Activated naive CD8-positive, alpha-beta T cell treated with anti-CD3 and anti-CD28 coated beads for 36 hours (primary cell): Measurements from ENCODE around the gene SPATA16. TPM values are rescaled to one million over a fixed set of nuclear protein-coding genes. Genes with fewer than 3 reads are reported as not detected.
"Not testable (repeated sequence)": the region's sequence is repeated elsewhere in the genome, so short reads cannot be mapped to it uniquely, and the experiment has no call there.

Experiments
- DNase-seq: peaks from one replicate; pipeline ENCODE4 v3.0.0; 2021
- H3K27ac Mint-ChIP-seq: one replicate; pipeline ENCODE4 v1.8.0; 2022; ENCODE audit warnings: mild to moderate bottlenecking, moderate library complexity, mixed read lengths
- H3K27me3 Mint-ChIP-seq: one replicate; pipeline ENCODE4 v1.8.0; 2022; ENCODE audit warnings: mild to moderate bottlenecking, mixed read lengths
- H3K36me3 Mint-ChIP-seq: one replicate; pipeline ENCODE4 v1.8.0; 2021; ENCODE audit warnings: mild to moderate bottlenecking, mixed read lengths
- H3K4me1 Mint-ChIP-seq: one replicate; pipeline ENCODE4 v1.8.0; 2021; ENCODE audit warnings: mixed read lengths
- H3K4me3 Mint-ChIP-seq: one replicate; pipeline ENCODE4 v1.8.0; 2022; ENCODE audit warnings: mild to moderate bottlenecking, moderate library complexity, mixed read lengths
- H3K9me3 Mint-ChIP-seq: one replicate; pipeline ENCODE4 v1.8.0; 2022; ENCODE audit warnings: mixed read lengths
- total RNA-seq, 2 experiments: library from RNA; stranded (reverse); gene quantifications; one replicate each; pipeline ENCODE4 v1.2.3, GENCODE V29; 2021

The SPATA16 gene
- total RNA-seq, 2 experiments from 2014 or later = not detected

- Mint-ChIP-seq H3K9me3 (no peaks in the 10 kb centered on the region), H3K27me3 (no peaks in the 10 kb centered on the region), H3K27ac (no peak overlapping the region), H3K4me1 (no peaks in the 10 kb centered on the region), H3K4me3 (no peak overlapping the region), H3K36me3 (no peaks in the 10 kb centered on the region)
- no peak for DNase-seq
Observed at GRCh38 chr3:172915911-172916514, 225.0 kb downstream of the SPATA16 start.

- no peaks in the 10 kb centered on the region for H3K9me3 Mint-ChIP-seq
- H3K36me3 Mint-ChIP-seq = no peaks in the 10 kb centered on the region
- no peak overlapping the region for H3K27ac Mint-ChIP-seq
- no peak for DNase-seq
- no peaks in the 10 kb centered on the region for H3K4me1 Mint-ChIP-seq
- no peak overlapping the region for H3K4me3 Mint-ChIP-seq
- no peaks in the 10 kb centered on the region for H3K27me3 Mint-ChIP-seq
Observed at GRCh38 chr3:172914854-172915253, 226.2 kb downstream of the SPATA16 start.

DNA sequence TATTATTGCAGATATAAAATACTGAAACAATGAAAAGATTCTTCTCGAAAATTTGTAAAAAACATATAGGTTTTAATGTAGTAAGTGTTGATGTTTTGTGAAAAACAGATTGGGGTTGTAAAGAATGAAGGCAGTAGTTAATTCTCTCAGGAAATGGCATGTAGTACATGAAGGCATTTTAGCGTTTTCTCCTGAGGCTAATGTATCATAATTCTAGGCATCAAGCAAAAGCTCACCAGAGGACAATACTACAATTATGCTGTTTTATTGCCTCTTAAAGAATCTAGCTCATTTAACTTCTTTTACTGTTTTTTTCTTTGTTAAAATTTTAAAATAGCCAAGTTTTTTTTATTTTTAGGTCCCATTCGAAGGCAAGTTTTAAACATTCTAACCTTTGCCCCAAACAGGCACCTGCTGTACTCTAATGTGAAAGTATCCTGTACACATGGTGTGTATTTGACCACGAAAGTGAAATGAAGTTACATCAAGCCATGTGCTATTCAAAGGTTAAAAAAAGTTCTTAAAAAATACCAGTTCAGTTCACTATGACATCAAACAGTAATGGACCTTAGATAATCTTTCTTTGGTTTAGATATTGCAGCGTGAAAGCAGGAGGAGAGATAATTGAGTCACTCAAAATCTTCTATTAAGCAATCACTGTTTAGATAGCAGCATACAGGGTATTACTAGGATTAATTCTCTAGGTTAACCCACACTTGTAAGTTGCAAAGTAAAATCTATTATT is 227.0 kb downstream of the SPATA16 start:
- H3K4me3 Mint-ChIP-seq = no peak overlapping the region
- no peaks in the 10 kb centered on the region for H3K36me3 Mint-ChIP-seq
- no peak overlapping the region for H3K27ac Mint-ChIP-seq
- DNase-seq = no peak
- no peaks in the 10 kb centered on the region for H3K4me1 Mint-ChIP-seq
- H3K9me3 Mint-ChIP-seq = no peaks in the 10 kb centered on the region
- H3K27me3 Mint-ChIP-seq = no peaks in the 10 kb centered on the region

- no peaks in the 10 kb centered on the region for H3K36me3 Mint-ChIP-seq
- H3K4me1 Mint-ChIP-seq = no peaks in the 10 kb centered on the region
- no peak overlapping the region for H3K27ac Mint-ChIP-seq
- DNase-seq = no peak
- no peaks in the 10 kb centered on the region for H3K9me3 Mint-ChIP-seq
- no peak overlapping the region for H3K4me3 Mint-ChIP-seq
- H3K27me3 Mint-ChIP-seq = no peaks in the 10 kb centered on the region
Observed at GRCh38 chr3:172911142-172911541, 229.9 kb downstream of the SPATA16 start.

GRCh38 chr3:172908771-172909270 is 232.2 kb downstream of the SPATA16 start:
- no peaks in the 10 kb centered on the region for H3K9me3 Mint-ChIP-seq

DNA sequence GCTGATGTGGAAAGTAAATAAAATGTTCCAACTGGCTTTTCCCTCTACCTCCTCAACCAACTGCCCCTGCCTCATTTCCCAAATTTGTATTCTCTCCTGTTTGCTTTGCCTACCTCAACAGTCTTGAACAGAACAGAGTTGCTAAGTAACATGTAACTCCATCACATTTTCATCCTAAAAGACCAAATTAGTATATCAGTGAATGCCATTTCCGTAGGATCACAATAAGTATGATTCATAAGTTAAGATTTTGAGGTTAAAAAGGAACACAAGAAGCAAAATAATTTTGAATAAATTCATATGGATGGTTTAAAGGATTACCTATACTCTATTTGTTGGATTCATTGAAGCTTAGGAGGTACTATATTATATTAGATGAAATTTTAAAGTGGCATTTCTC is 235.6 kb downstream of the SPATA16 start:
- Mint-ChIP-seq H3K36me3 (no peaks in the 10 kb centered on the region), H3K27me3 (no peaks in the 10 kb centered on the region), H3K4me3 (no peak overlapping the region), H3K4me1 (no peaks in the 10 kb centered on the region), H3K9me3 (no peaks in the 10 kb centered on the region), H3K27ac (no peak overlapping the region)
- DNase-seq = no peak

More at GRCh38 chr3:172908771-172909270, 232.2 kb downstream of the SPATA16 start:
- no peaks in the 10 kb centered on the region for H3K27me3 Mint-ChIP-seq
- H3K36me3 Mint-ChIP-seq = no peaks in the 10 kb centered on the region
- no peak overlapping the region for H3K27ac Mint-ChIP-seq
- DNase-seq = no peak
- no peaks in the 10 kb centered on the region for H3K4me1 Mint-ChIP-seq
- H3K4me3 Mint-ChIP-seq = no peak overlapping the region

GRCh38 chr3:172904711-172905373 is 236.2 kb downstream of the SPATA16 start:
- no peaks in the 10 kb centered on the region for H3K36me3 Mint-ChIP-seq
- H3K4me1 Mint-ChIP-seq = no peaks in the 10 kb centered on the region

GRCh38 chr3:172903642-172904320 is 237.3 kb downstream of the SPATA16 start:
- no peak overlapping the region for H3K27ac Mint-ChIP-seq
- no peaks in the 10 kb centered on the region for H3K27me3 Mint-ChIP-seq
- no peaks in the 10 kb centered on the region for H3K9me3 Mint-ChIP-seq
- DNase-seq = no peak
- H3K4me1 Mint-ChIP-seq = no peaks in the 10 kb centered on the region
- H3K4me3 Mint-ChIP-seq = no peak overlapping the region
- H3K36me3 Mint-ChIP-seq = no peaks in the 10 kb centered on the region

More at GRCh38 chr3:172904711-172905373, 236.2 kb downstream of the SPATA16 start:
- H3K27ac Mint-ChIP-seq = no peak overlapping the region
- H3K27me3 Mint-ChIP-seq = no peaks in the 10 kb centered on the region
- no peak overlapping the region for H3K4me3 Mint-ChIP-seq
- DNase-seq = no peak
- no peaks in the 10 kb centered on the region for H3K9me3 Mint-ChIP-seq

- Mint-ChIP-seq H3K36me3 (no peaks in the 10 kb centered on the region), H3K9me3 (peaks cover 1% of the 10 kb centered on the region), H3K27me3 (peaks cover 4% of the 10 kb centered on the region), H3K27ac (no peak overlapping the region), H3K4me3 (no peak overlapping the region), H3K4me1 (no peaks in the 10 kb centered on the region)
- DNase-seq = no peak
Observed at GRCh38 chr3:172892158-172892557, 248.9 kb downstream of the SPATA16 start.

DNA sequence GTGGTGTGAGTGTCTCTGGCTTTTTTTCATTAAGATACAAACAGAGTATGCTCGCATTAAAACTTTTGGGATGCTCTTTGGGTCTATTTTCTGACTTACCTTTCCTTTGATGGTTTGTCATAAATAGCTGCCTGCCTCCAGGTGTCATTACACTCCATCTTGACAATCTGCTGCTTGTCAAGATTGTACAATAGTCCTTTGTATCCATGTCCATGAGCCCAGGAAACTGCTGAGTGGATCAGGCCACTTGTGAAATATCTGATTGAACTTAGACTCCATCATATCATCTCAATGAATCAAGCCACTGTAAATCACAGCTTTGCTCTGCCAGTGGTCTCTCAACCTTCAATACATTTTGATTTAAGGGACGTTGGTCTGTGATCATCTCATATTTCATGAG is 255.3 kb downstream of the SPATA16 start:
- no peak for DNase-seq
- Mint-ChIP-seq H3K9me3 (peaks cover 8% of the 10 kb centered on the region), H3K4me3 (no peak overlapping the region), H3K27ac (no peak overlapping the region), H3K36me3 (no peaks in the 10 kb centered on the region), H3K27me3 (peaks cover 4% of the 10 kb centered on the region), H3K4me1 (no peaks in the 10 kb centered on the region)

- no peaks in the 10 kb centered on the region for H3K36me3 Mint-ChIP-seq
- no peak overlapping the region for H3K4me3 Mint-ChIP-seq
- H3K4me1 Mint-ChIP-seq = no peaks in the 10 kb centered on the region
- DNase-seq = no peak
- H3K27me3 Mint-ChIP-seq = no peaks in the 10 kb centered on the region
- peaks cover 13% of the 10 kb centered on the region for H3K9me3 Mint-ChIP-seq
- no peak overlapping the region for H3K27ac Mint-ChIP-seq
Observed at GRCh38 chr3:172882563-172882962, 258.5 kb downstream of the SPATA16 start.

DNA sequence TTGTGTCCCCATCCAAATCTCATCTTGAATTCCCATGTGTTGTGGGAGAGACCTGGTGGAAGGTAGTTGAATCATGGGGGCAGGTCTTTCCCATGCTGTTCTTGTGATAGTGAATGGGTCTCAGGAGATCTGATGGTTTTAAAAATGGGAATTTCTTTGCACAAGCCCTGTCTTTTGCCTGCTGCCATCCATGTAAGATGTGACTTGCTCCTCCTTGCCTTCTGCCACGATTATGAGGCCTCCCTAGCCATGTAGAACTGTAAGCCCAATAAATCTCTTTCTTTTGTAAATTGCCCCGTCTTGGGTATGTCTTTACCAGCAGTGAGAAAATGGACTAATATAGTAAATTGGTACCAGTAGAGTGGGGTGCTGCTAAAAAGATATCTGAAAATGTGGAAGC is 261.7 kb downstream of the SPATA16 start:
- not testable (repeated sequence) for H3K36me3 Mint-ChIP-seq, H3K4me3 Mint-ChIP-seq, DNase-seq, H3K27ac Mint-ChIP-seq, H3K4me1 Mint-ChIP-seq, H3K27me3 Mint-ChIP-seq
- peaks cover 13% of the 10 kb centered on the region for H3K9me3 Mint-ChIP-seq

DNA sequence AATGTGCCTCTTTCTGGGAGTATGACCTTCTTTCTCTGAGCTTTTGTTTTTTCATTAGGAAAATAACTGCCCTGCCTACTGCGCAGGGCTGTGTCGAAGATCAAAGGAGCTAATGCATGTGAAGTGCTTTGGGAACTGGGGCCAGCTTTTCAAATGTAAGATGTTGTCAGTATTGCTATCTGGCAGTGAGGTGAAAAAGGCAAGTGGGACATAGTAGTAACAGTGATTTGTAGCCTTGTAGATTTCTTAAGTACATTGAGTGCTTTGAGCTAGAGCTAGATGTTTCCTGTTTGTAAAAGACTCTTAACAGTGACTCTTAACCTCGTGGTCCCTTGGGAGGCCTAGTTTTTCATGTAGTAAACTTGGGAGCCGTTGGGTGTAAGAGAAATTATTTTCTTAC is 264.0 kb downstream of the SPATA16 start:
- H3K27me3 Mint-ChIP-seq = peaks cover 3% of the 10 kb centered on the region
- no peak overlapping the region for H3K27ac Mint-ChIP-seq
- no peak overlapping the region for H3K4me3 Mint-ChIP-seq
- no peaks in the 10 kb centered on the region for H3K36me3 Mint-ChIP-seq
- no peaks in the 10 kb centered on the region for H3K4me1 Mint-ChIP-seq
- H3K9me3 Mint-ChIP-seq = peaks cover 13% of the 10 kb centered on the region
- DNase-seq = no peak

DNA sequence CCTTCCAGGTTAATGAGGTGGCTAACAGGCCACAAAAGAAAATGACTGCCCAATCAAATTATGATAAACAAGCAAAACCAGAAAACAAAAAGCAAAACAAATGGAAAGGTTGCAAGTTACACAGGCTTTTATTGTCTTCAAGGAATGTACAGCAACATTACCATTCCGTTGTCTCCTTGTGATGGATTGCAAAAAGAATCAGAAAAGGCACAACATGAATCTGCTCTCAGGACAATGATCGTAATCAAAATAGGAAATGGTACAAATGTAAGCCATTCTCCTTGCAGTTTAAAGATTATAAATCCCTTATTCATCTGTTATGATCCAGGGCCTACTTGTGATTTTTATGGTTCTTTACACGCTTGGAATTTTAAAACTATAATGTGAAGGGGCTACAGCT is 264.7 kb downstream of the SPATA16 start:
- no peak overlapping the region for H3K27ac Mint-ChIP-seq
- no peak for DNase-seq
- H3K27me3 Mint-ChIP-seq = peaks cover 3% of the 10 kb centered on the region
- H3K4me1 Mint-ChIP-seq = no peaks in the 10 kb centered on the region
- H3K9me3 Mint-ChIP-seq = peaks cover 10% of the 10 kb centered on the region
- no peaks in the 10 kb centered on the region for H3K36me3 Mint-ChIP-seq
- no peak overlapping the region for H3K4me3 Mint-ChIP-seq

DNA sequence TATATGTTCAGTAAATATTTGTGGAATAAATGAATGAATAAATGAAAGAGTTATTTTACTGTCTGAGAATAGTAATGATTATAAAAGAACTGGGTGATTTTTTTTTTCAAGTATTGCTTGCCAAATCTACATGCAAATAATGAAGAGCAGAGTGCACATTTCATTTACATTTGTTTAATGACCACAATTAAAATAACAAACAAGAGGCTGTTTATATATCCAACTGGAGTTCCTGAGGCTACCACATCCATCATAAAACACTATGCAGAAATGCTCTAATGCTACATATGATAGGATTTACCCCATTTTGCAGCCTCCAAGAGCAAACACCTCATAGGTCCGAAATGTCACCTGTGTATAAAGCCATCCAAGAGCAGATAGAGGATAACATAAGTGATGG is 266.0 kb downstream of the SPATA16 start:
- Mint-ChIP-seq H3K27me3 (peaks cover 3% of the 10 kb centered on the region), H3K9me3 (peaks cover 7% of the 10 kb centered on the region), H3K4me1 (no peaks in the 10 kb centered on the region), H3K27ac (no peak overlapping the region), H3K36me3 (no peaks in the 10 kb centered on the region), H3K4me3 (no peak overlapping the region)
- no peak for DNase-seq
